ENCODE data around the gene APLN.

The APLN gene

DNA sequence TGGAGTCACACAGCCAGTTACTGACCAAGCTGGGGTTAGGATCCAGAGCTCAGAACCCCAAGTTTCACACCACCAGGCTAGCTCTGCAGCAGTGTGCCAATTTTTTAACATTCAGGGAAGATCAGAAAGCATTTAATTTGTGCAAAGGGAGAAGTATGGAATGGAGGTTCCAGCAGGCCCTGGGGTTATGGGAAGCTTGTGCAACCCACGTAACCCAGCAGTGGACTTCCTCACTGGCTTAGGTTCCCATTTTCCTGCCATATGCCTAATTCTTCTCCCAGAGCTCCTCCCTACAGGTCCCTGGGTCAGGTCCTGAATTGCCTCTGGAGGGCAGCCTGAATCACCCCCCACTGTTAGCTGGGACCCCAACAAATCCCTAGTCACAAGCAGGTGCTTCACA is 14.0 kb downstream of the APLN start:
- no peak for DNase-seq

DNA sequence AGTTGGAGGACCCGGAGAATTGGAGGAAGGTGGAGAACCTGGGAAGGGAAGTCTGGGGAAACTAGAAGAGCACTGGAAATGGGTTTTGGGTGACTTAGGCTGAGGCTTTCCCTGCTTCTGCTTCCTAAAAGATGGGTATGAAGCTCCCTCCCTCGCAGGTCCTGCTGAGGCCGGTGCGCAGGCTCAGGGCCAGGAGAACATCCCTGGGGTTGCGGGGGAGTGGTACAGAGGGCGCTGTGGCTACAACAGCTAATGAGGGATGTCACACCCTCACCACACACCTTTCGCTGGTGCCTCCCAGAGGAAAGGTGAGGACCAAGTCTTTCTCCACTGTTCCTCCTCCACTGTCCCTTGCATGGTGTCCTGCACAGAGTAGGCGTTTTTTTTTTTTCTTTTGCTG is 15.8 kb downstream of the APLN start:
- DNase-seq: no peak

DNA sequence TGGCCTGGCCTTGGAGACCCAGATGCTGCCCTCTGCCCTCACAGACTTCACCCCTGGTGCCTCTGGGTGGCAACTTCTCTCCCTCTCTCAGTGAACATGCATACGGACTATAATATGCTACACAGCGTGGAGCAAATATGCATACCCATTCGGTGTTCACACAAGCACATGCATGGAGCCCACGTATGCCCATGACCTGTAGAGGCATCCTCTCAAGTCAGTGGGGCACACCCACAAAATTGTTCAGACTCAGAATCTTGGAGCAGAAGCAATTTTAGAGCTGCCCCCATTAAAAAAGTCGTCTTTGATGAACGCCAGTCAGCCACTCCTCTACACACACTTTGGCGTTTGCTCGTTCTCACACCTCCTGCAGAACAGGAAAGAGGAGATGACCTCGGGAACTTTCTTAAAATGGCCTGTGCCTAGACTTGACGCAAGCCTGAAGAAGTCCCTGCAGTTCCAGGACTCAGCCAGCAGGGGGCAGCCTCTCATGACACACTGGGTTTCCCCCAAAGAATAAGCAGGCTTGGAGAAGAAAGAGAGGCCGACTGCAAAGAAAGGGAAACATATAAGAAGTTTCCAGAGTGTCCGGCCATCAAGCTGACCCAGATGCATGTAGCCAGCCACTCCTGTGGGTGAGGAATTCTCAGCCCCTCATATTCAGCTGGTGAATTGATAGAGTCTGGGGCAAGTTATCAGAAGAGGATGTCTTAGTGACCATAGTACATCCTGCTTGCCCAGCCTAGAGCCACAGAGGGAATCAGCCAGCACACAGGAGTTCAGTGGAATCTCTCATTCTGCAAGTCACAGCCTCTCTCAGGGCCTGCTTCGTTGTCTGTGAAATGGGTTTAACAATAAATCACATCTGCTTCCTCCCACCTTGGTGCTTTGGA is 17.3 kb downstream of the APLN start:
- peak; percentile 58 for DNase-seq

DNA sequence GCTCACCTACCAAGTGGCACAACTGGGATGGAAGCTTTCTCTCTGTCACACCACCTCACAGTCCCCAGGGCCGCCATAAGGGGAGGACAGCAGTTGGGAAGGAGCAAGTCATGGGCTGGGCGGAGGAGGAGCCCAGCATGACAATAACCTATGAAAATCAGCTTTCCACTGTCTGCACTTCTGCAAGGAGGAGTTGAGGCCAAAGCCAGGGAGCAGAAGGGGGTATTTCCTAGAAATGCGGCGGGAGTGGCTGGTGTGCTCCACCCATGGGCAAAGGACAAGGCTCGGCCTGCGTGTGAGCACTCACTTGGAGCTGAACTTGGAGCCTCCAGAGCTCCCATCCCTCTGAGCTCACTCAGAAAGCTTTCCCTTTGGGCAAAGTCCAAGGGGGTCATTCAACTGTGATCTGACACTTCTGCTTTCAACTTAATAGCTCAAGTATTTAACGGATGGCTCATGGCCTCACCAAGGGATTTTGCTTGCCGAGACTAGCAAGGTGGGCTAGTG is 18.5 kb downstream of the APLN start:
- no peak for DNase-seq

DNA sequence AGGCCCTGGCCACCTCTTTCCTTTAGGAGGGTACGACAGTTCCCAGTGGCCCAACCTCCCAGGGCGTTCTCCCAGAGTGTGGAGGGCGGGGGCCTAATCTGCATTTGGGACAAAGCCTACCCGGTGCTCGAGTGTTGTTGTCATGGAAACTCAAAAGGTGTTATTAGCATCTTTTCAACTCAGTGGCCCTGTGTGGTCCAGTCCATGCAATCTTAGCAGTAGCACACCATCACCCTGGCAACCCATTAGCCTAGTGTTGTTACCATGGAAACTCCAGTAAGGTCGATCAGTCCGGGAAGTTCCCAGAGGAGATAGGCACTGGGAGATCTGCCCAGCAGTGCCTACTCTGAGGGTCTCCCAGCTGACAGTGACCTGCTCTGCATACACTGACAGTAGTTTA is 20.2 kb downstream of the APLN start:
- no peak for DNase-seq

DNA sequence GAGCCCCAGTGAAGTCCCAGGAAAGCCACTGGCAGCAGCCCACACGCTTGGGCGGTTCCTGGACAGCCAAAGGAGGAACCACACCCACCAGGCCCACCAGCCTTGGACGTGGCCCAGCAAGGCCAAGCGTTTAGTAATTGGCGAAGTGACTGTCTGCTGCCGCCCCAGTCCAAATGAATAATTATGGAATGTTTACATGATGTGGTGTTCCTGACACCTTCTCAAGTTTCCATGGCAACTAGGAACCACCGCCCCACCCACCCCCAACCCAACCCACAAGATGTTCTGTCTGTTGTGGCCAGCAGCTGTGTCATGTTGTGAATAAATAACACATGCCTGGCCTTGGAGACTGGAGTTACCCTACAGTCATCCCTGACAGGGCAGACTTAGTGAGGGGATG is 22.3 kb downstream of the APLN start:
- DNase-seq: no peak

DNA sequence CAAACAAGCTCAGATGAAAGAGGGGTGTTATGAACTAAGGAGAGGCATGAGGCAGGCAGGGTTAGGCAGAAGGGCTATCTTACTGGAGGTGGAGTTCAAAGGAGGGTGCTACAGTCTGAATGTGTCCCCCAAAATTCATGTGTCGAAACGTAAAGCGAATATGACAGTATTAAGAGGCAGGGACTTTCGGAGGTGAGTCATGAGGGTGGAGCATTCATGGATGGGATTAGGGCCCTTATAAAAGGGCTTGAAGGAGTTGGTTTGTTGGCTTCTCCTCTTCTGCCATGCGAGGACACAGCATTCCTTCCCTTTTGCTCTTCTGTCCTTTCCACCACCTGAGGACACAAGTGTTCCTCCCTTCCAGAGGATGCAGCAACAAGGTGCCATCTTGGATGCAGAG is 22.9 kb downstream of the APLN start:
- no peak for DNase-seq

DNA sequence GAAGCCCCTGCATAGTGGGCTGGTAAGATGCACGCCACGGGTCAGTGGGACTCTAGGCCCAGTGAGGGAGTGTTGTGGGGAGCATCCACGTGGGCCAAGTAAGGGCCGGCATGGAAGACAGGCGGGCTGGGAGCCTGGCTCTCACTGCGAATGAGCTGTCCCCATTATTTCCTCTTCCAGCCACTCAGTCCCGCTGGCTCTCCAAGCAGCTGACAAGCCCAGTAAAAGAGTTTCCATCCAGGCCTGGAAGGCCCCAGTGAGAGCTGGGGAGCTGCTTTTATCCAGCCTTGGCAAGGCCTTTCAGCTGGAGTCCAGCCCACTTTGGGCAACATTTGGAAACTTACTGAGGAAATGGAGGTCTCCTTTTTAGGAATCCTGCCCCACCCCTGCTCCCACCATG is 24.9 kb downstream of the APLN start:
- no peak for DNase-seq

DNA sequence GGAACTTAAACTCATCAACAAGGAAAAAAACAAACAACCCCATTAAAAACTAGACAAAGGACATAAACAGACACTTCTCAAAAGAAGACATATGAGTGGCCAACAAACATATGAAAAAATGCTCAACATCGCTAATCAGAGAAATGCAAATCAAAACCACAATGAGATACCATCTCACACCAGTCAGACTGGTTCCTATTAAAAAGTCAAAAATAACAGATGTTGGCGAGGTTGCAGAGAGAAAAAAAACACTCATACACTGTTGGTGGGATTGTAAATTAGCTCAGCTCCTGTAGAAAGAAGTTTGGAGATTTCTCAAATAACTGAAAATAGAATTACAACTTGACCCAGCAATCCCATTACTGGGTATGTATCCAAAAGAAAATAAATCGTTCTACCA is 28.7 kb downstream of the APLN start:
- DNase-seq: no peak

DNA sequence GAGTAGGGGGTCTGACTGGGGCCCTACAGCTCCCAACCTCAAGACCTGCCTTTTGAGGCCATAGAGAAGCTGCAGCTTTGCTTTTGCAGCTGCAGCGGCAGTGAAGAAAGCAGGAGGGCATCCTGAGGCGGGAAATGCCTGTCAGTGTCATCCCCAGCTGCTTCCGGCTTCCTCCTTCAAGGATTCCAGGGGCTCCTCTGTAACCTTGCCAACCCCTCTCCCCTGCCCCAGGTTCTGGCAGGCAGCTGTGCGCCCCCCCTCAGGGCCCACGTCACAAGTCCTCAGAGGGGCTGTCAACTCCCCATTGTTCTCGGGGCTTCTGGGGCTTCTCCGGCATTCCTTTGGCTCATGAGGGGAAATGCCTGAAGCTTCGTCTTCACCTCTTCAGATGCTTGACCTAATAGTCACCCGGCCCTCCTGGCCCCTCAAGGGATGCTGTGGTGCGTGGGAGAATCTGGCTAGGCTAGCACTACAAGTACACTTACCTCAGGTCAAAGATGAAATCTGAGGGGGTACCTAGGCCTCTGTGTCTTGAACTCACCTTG is 31.9 kb downstream of the APLN start:
- DNase-seq: no peak

DNA sequence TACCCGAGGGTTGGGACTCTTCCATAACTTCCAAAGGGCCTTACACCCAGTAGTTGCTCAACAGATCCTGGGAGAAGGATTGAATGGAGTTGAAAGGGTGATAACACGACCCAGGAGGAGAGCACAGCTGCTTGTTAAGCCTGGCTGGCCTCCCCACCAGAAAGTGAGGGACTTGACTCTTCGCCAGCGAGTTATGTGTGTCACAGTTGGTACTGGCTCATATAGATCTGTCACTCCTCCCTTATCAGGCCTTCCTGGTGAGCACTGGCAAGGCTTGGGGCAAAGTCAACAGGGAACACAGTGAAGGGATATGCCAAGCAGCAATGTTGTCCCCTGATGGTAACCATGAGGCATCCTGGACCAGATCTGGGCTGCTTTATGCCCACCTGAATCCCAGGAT is 35.8 kb downstream of the APLN start:
- DNase-seq: no peak

DNA sequence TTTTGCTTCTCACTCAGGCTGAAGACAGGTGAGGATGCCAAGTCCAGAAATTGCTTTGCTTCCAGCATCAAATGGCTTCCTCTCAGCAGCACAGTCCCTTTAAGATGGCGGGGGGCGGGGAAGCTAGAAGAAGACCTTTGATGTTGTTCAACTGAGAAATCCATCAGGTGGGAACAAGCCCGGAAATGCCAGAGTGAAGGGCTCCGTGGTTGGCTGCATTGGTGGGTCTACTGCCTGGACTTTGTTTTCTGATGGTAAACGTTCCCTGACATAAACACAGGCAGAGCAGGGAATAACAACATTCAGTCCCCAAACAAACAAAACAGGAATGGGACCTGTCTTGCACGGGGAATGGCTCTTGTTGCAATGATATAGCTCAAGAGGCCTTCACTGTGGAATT is 37.3 kb downstream of the APLN start:
- no peak for DNase-seq

DNA sequence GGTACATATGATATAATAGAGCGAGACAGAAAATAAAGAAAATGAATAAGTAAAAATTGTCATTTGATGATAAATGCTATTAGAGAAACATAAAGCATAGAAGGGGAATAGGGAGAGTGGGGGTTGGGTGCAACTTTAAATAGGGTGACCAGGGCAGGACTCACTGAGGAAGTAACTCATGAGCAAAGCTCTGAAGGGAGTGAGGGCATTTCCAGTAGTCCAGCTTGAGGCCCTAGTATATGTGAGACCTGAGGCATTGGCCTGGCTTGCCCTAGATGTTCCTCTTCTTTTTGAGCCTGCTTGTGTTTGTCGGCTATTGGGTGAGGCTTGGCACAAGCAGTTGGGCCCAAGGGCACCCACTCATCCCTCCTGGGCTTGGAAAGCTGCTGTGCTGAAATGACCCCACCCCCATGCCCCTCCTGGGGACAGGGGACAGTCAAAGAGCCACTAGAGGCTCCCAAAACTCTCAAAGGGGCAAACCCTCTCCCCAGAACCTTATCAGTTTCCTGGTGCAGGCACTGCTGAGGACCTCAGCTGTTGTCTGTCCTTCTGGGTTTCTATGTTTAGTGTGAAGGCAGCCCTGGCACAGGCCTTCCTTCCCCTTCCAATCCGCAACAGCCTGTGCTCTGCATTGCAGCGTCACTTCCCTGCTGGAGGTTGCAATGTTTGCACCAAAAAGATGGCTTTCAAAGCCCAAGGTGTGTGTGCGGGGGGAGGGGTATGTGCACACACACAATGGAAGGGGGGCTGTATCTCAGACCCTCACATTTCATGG is 40.1 kb downstream of the APLN start:
- DNase-seq: no peak

DNA sequence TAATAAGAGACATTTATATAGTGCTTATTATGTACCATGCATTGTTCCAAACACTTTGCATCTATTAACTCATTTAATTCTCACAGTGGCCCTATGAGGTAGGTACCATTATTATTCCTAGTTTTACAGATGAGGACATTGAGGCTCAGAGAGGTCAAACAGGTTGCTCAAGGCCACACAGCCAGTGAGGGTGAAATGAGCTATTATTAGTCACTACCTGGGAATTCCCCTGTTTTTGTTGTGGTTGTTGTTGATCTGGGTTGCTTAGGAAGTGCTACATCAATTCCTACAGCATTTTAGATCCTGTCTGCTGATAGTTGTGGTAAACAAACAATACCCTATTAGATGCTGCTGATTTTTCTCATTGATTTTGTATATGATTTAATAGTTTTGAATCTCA is 41.2 kb downstream of the APLN start:
- DNase-seq: peak; percentile 29

DNA sequence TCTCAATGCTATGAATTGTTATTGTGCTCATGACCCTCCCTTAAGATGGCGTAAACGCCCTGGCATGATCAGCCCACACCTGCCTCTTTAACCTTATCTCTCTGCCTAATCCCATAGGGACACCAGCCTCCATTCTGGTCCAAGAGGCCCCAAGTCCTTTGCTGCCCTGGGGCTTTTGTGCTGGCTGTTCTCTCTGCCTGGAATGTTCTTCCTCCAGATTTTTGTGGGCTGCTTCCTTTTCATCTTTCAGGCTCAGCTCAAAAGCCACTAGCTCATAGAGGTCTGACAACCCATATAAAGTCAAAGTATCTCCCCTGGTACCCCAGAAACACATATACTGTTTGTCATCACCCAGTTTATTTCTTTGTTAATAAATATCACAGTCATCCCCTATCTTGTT is 42.4 kb downstream of the APLN start:
- no peak for DNase-seq

DNA sequence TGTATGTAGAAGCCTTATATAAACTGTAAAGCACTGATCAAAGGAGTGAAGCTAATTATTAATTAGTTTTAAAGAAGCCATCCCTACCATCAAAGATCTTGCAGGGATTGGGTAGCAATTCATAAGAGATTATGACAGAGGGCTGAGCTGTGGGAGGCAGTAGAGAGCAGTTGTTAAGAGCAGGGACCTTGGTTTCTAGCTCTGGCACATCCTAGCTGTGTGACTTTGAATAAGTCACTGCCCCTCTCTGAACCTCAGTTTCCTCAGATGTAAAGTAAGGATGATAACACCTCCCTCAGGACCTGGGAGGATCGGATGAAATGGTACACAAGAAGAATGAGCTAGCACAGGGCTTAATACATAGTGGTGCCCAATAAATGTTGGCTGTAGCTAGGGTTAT is 45.4 kb downstream of the APLN start:
- no peak for DNase-seq

DNA sequence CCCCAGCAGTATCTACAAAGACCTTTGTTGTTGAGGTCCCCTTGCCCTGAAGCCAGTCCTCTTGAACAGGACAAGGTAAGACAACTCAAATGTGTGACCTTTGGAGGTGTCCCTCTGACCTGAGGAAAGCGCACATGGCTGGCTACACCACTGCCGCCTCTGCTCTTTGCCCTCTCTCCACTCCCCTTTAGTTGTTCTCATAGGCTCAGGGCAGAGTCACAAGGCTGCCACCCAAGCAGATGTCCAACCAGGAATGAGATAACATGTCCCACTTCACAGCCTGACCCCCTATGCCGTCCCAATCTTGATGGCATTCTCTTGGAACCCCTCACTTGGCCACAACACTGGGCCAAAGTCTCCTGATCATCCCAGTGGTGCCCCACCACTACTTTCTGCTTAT is 46.3 kb downstream of the APLN start:
- no peak for DNase-seq

DNA sequence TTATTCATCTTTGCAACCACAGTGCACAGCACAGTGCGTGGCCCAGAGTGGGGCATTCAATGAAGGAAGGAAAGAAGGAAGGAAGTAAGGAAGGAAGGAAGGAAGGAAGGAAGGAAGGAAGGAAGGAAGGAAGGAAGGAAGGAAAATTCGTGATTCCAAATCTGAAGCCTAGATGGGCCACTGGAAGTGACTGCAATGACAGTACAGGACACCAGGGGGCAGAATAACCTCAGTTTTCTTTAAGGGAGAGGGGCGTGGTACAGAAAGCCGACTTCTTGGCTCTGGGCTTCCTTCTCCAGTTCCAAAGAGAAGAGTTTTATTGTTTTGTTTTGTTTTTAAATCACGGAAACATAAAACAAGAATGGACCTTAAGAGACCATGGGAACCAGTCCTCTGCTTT is 47.8 kb downstream of the APLN start:
- DNase-seq: peak; percentile 46

DNA sequence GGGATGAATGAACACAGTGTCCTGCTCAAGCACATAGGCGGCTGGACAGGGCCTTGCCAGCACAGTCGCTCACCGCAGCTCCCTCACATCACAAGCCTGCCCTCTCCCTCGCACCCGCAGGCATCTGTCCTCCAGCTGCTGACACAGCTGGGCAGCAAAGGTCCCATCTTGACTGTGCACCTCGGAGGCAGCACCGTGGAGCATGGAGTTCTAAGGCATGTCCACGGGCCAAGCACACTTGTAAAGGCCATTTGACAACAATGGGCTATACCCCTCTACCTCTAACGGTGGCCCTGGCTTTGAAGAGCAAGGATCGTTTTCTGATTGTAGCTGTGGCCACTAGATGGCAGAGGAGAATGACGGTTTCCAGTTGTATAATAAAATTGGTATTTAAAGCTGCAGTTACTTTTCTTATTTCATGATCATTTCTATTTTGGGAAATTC is 53.8 kb downstream of the APLN start:
- DNase-seq: no peak

DNA sequence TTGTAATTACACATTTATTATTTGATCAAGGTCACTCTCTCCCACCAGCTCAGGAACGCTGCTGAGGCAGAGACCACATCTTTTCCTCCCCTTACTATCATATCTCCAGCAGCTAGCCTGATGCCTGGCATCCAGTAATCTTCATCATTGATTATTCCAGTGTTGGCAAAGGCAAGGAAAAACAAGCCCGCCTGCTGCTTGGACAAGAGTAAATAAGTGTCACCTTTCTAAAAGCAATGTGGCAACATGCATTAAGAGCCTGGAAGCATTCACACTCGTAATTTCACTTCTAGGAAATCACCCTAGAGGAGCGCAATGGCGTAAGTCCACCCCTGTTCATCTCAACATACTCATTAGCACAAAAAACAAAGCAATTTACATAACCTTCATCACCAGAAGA is 54.8 kb downstream of the APLN start:
- no peak for DNase-seq

DNA sequence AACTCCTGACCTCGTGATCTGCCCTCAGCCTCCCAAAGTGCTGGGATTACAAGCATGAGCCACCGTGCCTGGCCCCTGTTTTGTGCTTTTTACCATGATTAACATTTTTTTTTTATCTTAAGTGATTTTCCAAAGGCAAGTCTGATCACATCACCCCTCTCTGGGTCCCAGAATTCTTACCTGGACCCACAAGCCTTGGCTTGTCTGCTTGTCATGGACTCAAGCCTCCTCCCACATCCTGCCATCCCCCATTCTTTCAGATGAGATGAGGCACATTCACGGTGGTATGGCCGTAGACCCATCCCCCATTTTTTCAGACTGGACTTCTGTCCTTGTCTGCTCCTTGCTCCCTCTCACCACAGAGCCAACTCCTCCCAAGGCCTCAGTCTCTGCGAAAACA is 55.3 kb downstream of the APLN start:
- DNase-seq: no peak

DNA sequence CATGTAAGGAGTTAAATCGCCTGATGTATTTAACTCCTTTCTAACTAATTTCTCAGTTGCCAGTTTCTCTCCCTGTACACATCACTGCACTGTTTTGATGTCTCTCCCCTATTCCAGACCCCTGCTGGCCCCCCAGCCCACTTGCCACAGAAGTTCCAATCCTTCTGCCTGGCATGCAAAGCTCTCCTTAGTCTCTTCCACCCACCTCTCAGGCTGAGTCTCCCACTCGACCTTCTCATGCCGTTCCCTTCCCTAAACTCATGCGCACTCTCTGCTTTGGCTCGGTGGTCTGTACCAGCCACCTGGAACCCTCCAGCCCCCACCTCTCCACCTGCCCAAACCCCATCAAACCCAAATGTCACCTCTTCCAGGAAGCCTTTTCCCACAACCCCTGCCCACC is 56.9 kb downstream of the APLN start:
- DNase-seq: no peak

DNA sequence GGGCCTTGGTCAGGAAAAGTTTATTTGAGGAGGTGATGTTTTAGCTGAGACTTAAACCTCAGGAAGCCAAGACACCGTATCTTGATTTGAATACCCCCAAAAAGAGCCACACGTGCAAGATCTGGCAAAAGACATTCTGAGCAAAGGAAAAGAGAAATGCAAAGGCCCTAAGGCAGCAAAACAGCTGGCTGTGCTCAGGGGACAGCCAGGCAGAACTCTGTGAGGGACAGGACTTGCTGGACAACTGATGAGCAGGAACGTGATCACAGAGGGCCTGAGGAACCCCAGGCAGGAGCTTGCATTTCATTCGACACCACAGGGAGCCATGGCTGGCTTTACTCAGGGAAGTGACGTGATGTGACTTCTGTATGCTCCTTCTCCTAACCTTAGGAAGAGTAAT is 58.7 kb downstream of the APLN start:
- no peak for DNase-seq

Measured in central memory CD4-positive, alpha-beta T cell (primary cell).